Measurements from ENCODE around the gene ZNF677. TPM values are rescaled to one million over a fixed set of nuclear protein-coding genes. Genes with fewer than 3 reads are reported as not detected.

The ZNF677 gene
- total RNA-seq: 19.1 and 29.0 TPM in 2 replicates

GRCh38 chr19:53254411-53255341, at the start of gene ZNF677:
TSS of gene ZNF677 (minus strand) at chr19:53254873. CDS start at chr19:53251550, 3,323 bp downstream.

GRCh38 chr19:53267623-53268022, 12.9 kb upstream of the ZNF677 start, which contains the start of gene VN1R4:
TSS of gene VN1R4 (minus strand) at chr19:53267723. CDS start at chr19:53267665, 58 bp downstream.

DNA sequence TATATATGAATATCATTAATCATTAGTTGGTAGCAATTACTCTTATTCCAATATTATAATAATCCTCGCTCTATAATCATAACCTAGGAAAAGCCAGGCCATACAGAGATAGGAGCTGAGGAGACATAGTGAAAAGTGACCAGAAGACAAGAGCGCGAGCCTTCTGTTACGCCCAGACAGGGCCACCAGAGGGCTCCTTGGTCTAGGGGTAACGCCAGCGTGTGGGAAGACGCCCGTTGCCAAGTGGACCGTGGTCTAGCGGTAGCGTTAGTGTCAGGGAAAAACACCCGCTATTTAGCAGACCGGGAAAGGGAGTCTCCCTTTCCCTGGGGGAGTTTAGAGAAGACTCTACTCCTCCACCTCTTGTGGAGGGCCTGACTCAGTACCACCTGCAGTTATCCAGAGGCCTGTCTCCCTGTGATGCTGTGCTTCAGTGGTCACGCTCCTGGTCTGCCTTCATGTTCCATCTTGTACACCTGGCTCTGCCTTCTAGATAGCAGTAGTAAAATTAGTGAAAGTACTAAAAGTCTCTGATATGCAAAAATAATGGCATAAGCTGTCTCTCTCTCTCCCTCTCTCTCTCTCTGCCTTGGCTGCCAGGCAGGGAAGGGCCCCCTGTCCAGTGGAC, 3.2 kb upstream of the ZNF677 start, which contains the start of gene VN1R2:
VN1R2 (plus strand) TSS at position 578 of the 628 bp plus-strand sequence. CDS start 84 bp downstream, outside the sequence.

GRCh38 chr19:53192771-53193534, 61.7 kb downstream of the ZNF677 start, which contains the start of gene ZNF665:
TSS of gene ZNF665 (minus strand) at chr19:53193358. CDS start at chr19:53182898, 10,460 bp downstream.

Other genes with a start within 250 kb of the ZNF677 start
- not detected in 2 replicates for gene ERVV-1, start 241.0 kb downstream of the ZNF677 start, total RNA-seq
- gene ERVV-2, start 210.1 kb downstream of the ZNF677 start, total RNA-seq: not detected in 2 replicates
- 15.4 and 39.6 TPM in 2 replicates for gene ZNF160, start 151.5 kb downstream of the ZNF677 start, total RNA-seq
- 12.3 and 15.4 TPM in 2 replicates for gene ZNF415, start 122.0 kb downstream of the ZNF677 start, total RNA-seq
- 9.6 and 12.8 TPM in 2 replicates for gene ZNF347, start 95.8 kb downstream of the ZNF677 start, total RNA-seq
- 2.7 and 6.5 TPM in 2 replicates for gene ZNF665, start 61.5 kb downstream of the ZNF677 start, total RNA-seq
- gene VN1R2, start 3.4 kb upstream of the ZNF677 start, total RNA-seq: not detected in 2 replicates
- not detected in 2 replicates for gene VN1R4, start 12.8 kb upstream of the ZNF677 start, total RNA-seq
- gene ZNF845, start 78.9 kb upstream of the ZNF677 start, total RNA-seq: 13.3 and 15.6 TPM in 2 replicates
- 16.4 and 33.8 TPM in 2 replicates for gene ZNF525, start 110.8 kb upstream of the ZNF677 start, total RNA-seq
- 17.1 and 33.7 TPM in 2 replicates for gene ZNF765, start 140.3 kb upstream of the ZNF677 start, total RNA-seq
- gene ZNF761, start 177.1 kb upstream of the ZNF677 start, total RNA-seq: 18.5 and 28.4 TPM in 2 replicates
- gene ZNF813, start 212.9 kb upstream of the ZNF677 start, total RNA-seq: 6.8 and 8.0 TPM in 2 replicates